HG02610 (cell line): ENCODE measurements around the gene ZP3.
A peak's percentile ranks its signal among the peaks of the same experiment; 100 is the strongest.
"Not testable (repeated sequence)": the region's sequence is repeated elsewhere in the genome, so short reads cannot be mapped to it uniquely, and the experiment has no call there.

Experiments used
- ATAC-seq: cut with Tn5 transposase; IDR thresholded peaks from one replicate; pipeline ENCODE4 v1.9.1; 2021; ENCODE audit warnings: mild to moderate bottlenecking, moderate library complexity; ENCODE audit not compliant: unreplicated experiment

The ZP3 gene

GRCh38 chr7:76424413-76425111 lies at the start of gene ZP3:
Gene ZP3 (plus strand): TSS chr7:76424950. CDS start chr7:76424965, 15 bp downstream.
- peak; percentile 79 for ATAC-seq

DNA sequence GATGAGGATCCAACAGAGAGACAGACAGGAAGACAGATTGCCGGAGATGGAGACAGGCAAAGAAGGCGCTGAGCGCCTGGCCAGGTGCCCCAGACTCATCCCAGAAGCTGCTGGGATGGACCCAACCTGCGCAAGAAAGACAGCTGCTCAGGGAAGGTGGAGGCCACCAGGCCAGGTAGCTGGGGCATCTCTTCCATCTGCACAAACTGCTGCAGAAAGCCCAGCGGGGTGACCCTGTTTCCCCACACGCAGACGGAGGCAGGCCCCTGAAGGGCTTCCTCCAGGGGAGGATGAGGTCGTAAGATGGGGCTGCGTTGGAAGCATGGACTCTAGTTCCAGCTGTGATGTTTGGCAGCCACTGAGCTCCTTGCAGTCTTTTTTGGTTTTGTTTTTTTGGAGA lies 49.5 kb upstream of the ZP3 start:
- no peak for ATAC-seq

DNA sequence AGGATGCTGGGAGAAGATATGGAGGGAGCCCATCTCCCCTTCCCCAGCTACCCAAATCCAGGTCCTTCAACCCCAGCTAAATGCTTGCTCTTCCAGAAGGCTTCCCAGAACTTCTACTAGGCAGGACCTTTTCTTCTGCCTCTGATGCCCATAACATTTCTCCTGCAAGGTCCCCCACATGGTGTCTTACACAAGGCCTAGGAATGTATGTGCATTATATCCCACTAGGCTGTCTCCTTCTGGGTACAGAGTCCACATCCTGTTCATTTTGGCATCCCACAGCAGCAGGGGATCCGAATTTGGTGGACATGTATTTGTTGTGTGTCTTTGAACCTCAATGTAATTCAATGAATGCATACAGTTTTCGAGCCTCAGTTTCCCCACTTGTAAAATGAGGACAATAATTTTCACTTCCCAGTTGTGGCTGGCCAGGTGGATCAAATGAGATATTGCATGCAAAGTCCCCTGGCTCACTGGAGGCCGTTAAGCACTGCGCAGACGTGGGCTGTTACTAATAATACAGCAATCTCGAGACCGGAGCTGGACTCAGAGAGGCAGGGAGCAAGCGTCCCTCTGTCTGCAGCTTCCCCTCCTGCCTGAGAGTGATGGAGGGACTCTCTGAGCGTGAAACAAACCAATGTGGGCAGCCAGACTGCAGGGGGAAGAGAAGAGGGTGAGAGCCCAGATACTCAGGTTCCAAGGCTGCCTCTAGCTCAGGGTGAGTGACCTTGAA lies 47.4 kb upstream of the ZP3 start:
- no peak for ATAC-seq

DNA sequence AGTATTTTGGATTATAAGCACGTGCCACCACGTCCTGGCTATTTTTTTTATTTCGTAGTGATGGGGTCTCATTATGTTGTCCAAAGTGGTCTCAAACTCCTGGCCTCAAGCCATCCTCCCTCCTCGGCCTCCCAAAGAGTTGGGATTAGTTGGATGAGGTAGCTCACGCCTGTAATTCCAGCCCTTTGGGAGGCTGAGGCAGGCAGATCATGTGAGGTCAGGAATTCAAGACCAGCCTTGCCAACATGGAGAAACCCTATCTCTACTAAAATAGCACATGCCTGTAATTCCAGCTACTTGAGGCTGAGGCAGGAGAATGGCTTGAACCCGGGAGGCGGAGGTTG lies 44.2 kb upstream of the ZP3 start:
- no peak for ATAC-seq

DNA sequence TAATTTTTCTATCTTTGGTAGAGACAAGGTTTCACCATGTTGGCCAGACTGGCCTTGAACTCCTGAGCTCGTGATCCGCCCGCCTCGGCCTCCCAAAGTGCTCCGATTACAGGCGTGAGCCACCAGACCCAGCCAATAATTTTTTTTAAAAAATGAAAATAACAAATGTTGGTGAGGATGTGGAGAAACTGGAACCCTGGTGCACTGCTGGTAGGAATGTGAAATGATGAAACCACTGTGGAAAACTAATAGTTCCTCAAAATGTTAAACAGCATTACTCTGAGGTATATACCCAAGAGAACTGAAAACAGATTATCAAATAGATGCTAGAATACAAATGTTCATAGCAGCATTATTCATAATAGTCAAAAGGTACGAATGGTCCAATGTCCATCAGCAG lies 42.9 kb upstream of the ZP3 start:
- no peak for ATAC-seq

- no peak for ATAC-seq
These were observed 41.4 kb upstream of the ZP3 start for GRCh38 chr7:76383089-76383944.

GRCh38 chr7:76386691-76387260 lies 38.0 kb upstream of the ZP3 start:
- ATAC-seq, result no peak

DNA sequence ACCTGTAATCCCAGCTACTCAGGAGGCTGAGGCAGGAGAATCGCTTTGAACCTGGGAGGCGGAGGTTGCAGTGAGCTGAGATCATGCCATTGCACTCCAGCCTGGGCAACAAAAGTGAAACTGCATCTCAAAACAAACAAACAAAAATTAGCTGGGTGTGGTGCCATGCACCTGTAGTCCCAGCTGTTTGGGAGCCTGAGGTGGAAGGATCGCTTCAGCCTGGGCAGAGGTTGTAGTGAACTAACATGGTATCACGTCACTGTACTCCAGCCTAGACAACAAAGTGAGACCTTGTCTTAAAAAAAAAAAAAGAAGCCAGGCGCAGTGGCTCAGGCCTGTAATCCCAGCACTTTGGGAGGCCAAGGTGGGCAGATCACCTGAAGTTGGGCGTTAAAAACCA lies 37.0 kb upstream of the ZP3 start:
- ATAC-seq, result not testable (repeated sequence)

DNA sequence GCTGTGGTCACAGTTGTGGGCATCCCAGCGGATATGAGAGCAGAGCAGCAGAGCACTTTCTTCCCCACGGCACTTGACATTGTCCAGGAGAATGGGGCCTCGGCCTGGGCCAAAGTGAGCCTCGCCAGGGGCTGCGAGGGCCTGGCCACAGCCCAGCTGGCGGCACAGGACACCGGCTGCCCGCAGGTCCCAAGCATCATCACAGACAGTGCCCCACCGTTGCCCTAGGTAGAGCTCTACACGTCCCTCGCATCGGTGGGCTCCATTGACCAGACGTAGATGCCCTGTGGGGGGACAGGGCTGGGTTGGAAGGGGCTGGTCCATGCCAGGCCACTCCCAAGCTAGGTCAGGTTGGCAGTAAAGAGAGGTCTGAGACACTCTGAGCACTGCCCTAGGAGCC lies 34.7 kb upstream of the ZP3 start:
- no peak for ATAC-seq

- no peak for ATAC-seq
These were observed 32.1 kb upstream of the ZP3 start for GRCh38 chr7:76392531-76393115.

DNA sequence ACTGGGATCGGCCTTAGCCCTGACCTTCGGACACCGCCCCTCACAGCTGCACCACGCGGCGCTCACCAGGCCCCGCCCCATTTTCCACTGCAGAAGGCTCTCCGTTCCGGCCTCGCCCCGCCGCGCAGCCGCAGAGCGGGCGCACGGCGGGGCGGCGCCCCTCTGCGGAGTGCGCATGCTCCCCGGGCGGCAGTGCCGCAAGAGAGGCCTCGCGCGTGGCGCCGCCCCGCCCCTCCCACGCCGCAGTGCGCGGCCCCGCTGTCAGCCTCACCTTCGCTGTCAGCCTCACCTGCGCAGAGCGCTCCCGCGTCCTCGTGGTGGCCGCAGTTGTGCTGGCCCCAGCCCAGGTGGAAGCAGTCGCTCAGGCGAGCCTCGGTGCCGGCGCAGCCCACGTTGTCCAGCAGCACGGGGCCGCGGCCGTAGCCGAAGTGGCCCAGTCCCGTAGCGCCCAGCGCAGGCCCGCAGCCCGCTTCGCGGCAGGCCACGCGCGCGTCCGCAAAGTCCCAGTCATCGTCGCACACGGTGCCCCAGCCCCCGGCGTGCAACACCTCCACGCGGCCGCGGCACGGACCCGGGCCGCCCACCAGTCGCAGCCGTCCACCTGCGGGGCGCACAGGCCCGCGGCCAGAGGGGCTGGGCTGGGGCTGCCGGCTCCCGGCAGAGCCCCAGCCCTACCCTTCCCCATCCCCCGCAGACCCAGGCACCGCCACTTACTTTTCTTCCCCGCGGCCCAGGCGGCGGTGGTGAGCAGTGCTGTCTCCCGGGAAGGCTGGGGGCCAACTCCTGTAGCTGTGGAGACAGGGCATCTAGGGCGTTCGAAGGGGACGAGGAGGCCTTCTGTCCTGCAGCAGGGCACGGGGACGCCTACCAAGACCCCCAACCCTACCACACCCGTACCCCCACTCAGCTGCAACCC lies 31.4 kb upstream of the ZP3 start:
- peak; percentile 90 for ATAC-seq

GRCh38 chr7:76394957-76395356 lies 29.8 kb upstream of the ZP3 start:
- no peak for ATAC-seq

GRCh38 chr7:76395605-76395964 lies 29.2 kb upstream of the ZP3 start:
- ATAC-seq, result not testable (repeated sequence)

DNA sequence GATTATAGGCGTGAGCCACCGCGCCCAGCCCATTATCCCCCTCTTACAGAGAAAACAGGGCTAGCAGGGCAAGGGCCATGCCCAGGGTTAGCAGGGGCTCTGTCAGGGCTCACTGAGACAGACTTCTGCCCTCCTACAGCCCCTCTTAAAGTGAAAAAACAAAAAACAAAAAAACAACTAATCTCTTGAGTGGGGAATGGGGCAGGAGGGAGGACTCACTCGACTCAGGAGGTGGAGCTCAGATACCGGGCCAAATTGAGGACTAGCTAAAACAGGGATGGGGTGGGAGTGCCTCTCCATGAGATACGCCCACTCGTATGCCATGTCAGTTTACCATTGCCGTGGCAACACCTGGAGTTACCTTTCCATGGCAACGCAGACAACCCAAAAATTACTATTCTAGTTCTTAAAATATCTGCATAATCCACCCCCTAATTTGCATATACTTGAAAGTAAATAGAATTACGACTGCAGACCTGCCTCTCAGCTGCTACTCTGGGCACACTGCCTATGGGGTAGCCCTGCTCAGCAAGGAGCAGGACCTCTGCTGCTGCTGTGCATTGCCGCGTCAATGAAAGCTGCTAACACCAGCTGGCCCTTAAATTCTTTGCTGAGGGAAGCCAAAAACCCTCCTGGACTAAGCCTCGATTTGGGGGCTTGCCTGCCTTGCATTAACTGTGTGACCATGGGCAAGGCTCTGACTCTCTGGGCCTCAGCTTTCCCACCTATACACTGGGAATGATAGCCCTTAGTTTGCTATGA lies 28.6 kb upstream of the ZP3 start:
- no peak for ATAC-seq

GRCh38 chr7:76396864-76397263 lies 27.9 kb upstream of the ZP3 start:
- no peak for ATAC-seq

DNA sequence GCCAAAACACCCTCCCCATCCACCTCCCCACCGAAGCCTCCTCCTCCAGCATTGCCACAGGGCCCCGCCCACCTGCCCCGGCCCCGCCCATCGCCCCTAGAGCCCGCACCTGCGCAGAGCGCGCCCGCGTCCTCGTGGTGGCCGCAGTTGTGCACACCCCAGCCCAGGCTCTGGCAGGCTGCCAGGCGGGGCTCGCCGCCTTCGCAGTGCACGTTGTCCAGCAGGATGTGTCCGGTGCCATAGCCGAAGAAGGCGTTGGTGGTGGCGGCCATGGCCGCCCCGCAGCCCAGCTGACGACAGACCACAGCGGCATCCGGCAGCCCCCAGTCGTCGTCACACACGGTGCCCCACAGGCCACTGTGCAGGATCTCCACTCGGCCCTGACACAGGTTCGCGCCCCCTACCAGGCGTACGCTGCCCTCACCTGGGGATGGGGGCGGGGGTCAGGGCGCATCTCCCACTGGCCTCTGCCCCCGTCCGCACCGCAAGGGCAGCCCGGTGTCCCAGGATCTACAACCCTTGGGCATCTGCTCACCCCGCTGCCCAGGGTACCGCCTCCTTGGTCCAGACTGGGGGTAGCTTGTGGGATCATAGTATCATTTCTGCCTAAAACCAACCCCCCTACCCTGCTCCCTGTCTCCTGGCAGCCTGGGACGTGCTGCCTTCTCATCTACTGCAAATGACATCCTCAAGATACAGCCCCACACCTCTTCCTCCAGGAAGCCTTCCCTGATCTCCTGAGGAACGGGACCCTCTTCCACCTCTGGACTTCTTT lies 27.2 kb upstream of the ZP3 start:
- no peak for ATAC-seq

DNA sequence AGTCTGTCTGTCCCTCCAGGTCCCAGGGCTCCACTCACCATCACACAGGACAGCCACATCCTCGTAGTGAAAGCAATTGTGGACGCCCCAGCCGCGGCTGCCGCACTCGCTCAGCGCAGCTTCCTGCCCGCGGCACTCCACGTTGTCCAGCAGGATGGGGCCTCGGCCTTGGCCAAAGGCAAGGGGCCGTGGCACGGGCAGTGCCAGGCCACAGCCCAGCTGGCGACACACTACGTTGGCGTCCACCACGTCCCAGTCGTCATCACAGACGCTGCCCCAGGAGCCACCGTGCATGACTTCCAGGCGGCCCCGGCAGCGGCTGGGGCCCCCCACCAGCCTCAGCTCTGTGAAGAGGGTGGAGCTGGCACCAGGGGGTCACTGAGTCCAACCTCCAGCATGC lies 24.5 kb upstream of the ZP3 start:
- no peak for ATAC-seq

GRCh38 chr7:76403097-76403496 lies 21.7 kb upstream of the ZP3 start:
- ATAC-seq, result not testable (repeated sequence)
